GM06990 (cell line): ENCODE results near the gene TMEM54.

ENCODE experiments used
- DNase-seq: peaks from one replicate; pipeline ENCODE4 v3.0.0-alpha.2; 2011; ENCODE audit not compliant: insufficient read length; ENCODE audit errors: extremely low read depth
- H3K27me3 ChIP-seq: replicated peaks from 2 replicates; pipeline ENCODE4 v1.6.0; 2011; ENCODE audit warnings: low read length; ENCODE audit not compliant: control insufficient read depth, insufficient read depth
- H3K36me3 ChIP-seq: 2 replicates; pipeline ENCODE4 v1.5.1; 2011; ENCODE audit warnings: low read length; ENCODE audit not compliant: control insufficient read depth, insufficient read depth
- H3K4me3 ChIP-seq: replicated peaks from 2 replicates; pipeline ENCODE4 v1.5.1; 2011; ENCODE audit warnings: low read depth, mild to moderate bottlenecking, control low read depth, low read length
- CTCF ChIP-seq: IDR thresholded peaks from 2 replicates; pipeline ENCODE4 v1.5.1; 2011; ENCODE audit warnings: low read length, control low read depth, mild to moderate bottlenecking, inconsistent platforms; ENCODE audit not compliant: insufficient read depth, poor library complexity, severe bottlenecking

TMEM54 gene

DNA sequence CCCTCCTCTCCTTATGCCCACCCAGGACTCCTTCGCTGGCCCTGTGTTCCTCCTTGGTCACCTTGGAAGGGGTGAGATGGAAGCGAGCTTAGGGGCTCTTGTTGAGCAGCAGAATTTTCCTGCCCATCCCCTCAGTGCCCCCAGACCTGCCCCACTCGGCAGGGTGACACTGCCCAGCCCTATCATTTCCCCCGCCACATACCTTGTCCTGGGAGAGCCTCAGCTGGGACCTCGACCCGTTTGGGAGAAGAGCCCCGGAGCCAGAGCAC is 29.1 kb downstream of the TMEM54 start:
- DNase-seq: no peak
- Histone ChIP-seq H3K36me3 (no peaks in the 10 kb centered on the region), H3K4me3 (no peak overlapping the region), H3K27me3 (0 out of 2 replicates have a peak, but pooled peaks cover 1% of the 10 kb centered on the region)
- no peak for TF ChIP-seq CTCF

DNA sequence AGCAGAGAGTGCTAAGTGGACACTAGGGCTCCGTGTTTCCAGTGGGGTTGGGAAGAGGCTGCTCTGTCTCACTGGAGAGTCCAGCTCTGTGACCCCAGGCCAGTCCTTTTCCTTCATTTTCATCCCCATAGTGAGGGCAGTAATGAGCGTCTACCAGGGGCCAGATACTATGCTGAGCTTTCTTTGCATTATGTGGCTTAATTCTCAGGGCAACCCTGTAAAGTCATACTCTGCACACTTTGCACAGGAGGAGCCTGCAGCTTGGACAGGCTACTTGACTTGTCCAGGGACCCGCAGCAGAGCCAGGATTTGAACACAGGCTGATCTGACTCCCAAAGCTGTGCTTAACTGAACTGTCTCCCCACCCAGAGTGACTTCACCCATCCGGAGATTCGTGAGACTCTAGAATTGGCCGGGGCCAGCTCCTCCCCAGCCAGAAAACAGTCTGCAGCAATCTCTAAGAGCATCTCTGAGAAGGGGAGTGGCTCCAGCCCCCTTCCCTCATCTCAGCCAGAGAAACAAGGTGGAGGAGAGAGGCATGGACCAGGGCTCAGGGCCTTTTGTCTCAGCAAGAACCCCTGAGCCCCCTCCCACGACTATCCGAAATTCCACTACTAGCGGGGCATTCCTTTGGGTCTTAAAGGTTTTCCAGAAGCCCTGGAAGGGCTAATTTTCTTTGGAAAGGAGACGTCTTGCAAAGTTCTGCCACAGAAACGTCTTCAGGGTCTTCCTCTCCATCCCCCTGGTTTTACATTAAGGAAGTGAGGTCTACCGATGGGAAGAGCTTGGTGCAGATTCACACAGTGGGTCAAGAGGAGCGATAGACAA is 29.6 kb downstream of the TMEM54 start:
- no peak for TF ChIP-seq CTCF
- H3K4me3 ChIP-seq: no peak overlapping the region

DNA sequence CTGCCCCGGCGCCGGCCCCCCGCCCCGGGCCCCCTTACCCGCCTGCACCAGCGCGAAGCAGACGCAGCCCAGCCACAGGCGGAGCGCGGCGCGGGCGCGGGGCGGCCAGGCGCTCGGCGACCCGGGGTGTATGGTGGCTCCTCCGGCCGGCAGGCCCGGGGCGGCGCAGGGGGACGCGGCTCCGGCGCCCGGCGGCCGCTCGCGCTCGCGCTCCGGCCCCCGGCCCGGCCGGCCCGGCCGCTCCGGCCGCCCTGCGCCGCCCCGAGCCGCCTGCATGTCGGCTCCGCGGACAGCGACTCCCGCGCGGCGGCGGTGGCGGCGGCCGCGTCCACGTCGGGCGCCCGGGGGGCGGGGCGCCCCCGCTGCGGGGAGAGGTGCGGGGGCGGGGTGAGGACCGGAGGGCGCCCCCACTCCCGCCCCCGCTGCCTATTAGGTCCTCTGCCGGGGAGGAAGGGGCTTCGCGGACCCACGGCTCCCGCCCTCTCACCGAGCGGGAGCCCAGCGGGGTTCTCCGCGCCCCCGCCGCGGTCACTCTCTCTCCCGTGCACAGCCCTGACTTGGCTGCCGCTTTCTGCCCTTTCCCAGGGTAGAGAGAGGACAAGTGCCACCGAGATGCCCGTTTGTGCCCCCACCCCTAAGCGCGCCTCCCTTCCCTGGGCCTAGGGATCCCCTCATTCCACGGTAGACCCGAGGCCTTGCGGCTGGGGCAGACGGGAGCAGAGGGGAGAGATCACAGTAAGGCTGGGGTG is 30.4 kb downstream of the TMEM54 start, which contains the start of gene FNDC5:
TSS of gene FNDC5 (minus strand) at position 298 of the 749 bp plus-strand sequence.
- 0 out of 2 replicates have a peak, but pooled peaks cover 1% of the 10 kb centered on the region for H3K27me3 ChIP-seq
- peak within 1 kb of the TSS; percentile 12 for H3K4me3 ChIP-seq
- H3K36me3 ChIP-seq: no peaks in the 10 kb centered on the region
- TF ChIP-seq CTCF: no peak
- no peak for DNase-seq

More for the DNA sequence above, 29.6 kb downstream of the TMEM54 start:
- H3K27me3 ChIP-seq: 0 out of 2 replicates have a peak, but pooled peaks cover 1% of the 10 kb centered on the region
- no peaks in the 10 kb centered on the region for H3K36me3 ChIP-seq
- DNase-seq: no peak

- Histone ChIP-seq H3K4me3 (no peak overlapping the region), H3K27me3 (0 out of 2 replicates have a peak, but pooled peaks cover 1% of the 10 kb centered on the region), H3K36me3 (no peaks in the 10 kb centered on the region)
- no peak for TF ChIP-seq CTCF
- DNase-seq: no peak
These were observed 31.1 kb downstream of the TMEM54 start for GRCh38 chr1:32869923-32870614.

DNA sequence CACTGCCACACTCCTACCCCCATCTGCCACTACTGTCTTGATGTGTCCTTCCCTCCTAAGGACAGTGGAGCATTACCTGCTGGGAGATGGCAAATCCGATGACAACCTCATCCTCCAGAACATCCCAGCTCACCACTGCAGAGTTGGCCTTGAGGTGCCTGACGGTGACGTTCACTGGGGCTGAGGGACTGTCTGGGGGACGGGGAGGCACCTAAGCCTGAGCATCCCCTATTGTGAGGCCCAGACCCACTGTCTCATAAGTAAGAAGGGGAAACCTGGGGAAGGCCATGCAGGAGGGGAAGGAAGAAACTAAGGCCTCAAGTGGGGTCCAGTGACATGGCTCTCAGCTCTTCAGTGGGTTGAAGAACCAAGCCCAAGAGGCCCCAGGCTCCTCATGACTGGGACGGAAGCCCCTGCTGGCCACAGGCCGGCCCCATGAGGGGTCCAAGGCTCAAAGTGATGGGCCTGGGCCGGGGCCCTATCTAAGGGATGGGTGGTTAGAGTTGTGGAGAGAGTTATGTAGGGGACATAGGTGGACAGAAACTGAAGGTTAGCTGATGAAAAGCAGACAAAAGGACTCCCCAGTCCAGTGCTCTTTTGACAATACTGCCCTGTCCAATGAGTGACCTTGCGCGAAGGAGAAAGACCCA is 32.3 kb downstream of the TMEM54 start:
- Histone ChIP-seq H3K36me3 (no peaks in the 10 kb centered on the region; the same call in none of the 2 replicates), H3K27me3 (0 out of 2 replicates have a peak, but pooled peaks cover 1% of the 10 kb centered on the region), H3K4me3 (no peak overlapping the region)
- TF ChIP-seq CTCF: no peak
- no peak for DNase-seq
